WTC11 (cell line): ENCODE data around the gene PPP2R3A.

Experiments
- AFF4 ChIP-seq: sonication (generic); formaldehyde crosslinking; IDR thresholded peaks from 2 replicates; pipeline ENCODE4 v1.8.1; 2023; ENCODE audit warnings: mild to moderate bottlenecking, missing genetic modification reagents, borderline replicate concordance
- CBFB ChIP-seq: sonication (generic); formaldehyde crosslinking; IDR thresholded peaks from 2 replicates; pipeline ENCODE4 v1.8.1; 2022; ENCODE audit warnings: mild to moderate bottlenecking, low read depth, missing genetic modification reagents
- CREB1 ChIP-seq: sonication (generic); formaldehyde crosslinking; IDR thresholded peaks from 2 replicates; pipeline ENCODE4 v1.8.0; 2023; ENCODE audit warnings: mild to moderate bottlenecking, missing genetic modification reagents
- CTCF ChIP-seq: fragments of 200-600 bp; IDR thresholded peaks from 2 replicates; pipeline ENCODE4 v1.8.0; 2022; ENCODE audit warnings: antibody characterized with exemption
- ELF4 ChIP-seq: sonication (generic); formaldehyde crosslinking; IDR thresholded peaks from 2 replicates; pipeline ENCODE4 v1.8.1; 2022; ENCODE audit warnings: low read depth, mild to moderate bottlenecking, moderate library complexity, missing genetic modification reagents
- EMX1 ChIP-seq: fragments of 250-450 bp; sonication (Bioruptor Pico); IDR thresholded peaks from 2 replicates; pipeline ENCODE4 v1.8.0; 2021; ENCODE audit warnings: mild to moderate bottlenecking
- FOXP1 ChIP-seq: sonication (generic); formaldehyde crosslinking; IDR thresholded peaks from 2 replicates; pipeline ENCODE4 v1.8.0; 2022; ENCODE audit warnings: missing genetic modification reagents, mild to moderate bottlenecking, moderate library complexity, borderline replicate concordance
- JUN ChIP-seq: sonication (generic); formaldehyde crosslinking; IDR thresholded peaks from 2 replicates; pipeline ENCODE4 v1.8.0; 2023; ENCODE audit warnings: mild to moderate bottlenecking, missing genetic modification reagents
- NR3C1 ChIP-seq: sonication (generic); formaldehyde crosslinking; conservative IDR thresholded peaks from 2 replicates; pipeline ENCODE4 v1.8.1; 2023; ENCODE audit warnings: low read depth, mild to moderate bottlenecking, missing genetic modification reagents
- USF2 ChIP-seq: sonication (generic); formaldehyde crosslinking; IDR thresholded peaks from 2 replicates; pipeline ENCODE4 v1.8.1; 2023; ENCODE audit warnings: mild to moderate bottlenecking, missing genetic modification reagents, moderate library complexity
- ZMAT4 ChIP-seq: fragments of 250-450 bp; sonication (Bioruptor Pico); IDR thresholded peaks from 2 replicates; pipeline ENCODE4 v1.9.0; 2021; ENCODE audit warnings: mild to moderate bottlenecking
- ZNF121 ChIP-seq: sonication (generic); formaldehyde crosslinking; IDR thresholded peaks from 2 replicates; pipeline ENCODE4 v1.8.0; 2023; ENCODE audit warnings: missing genetic modification reagents
- ZNF232 ChIP-seq: sonication (generic); formaldehyde crosslinking; IDR thresholded peaks from 2 replicates; pipeline ENCODE4 v1.8.0; 2022; ENCODE audit warnings: mild to moderate bottlenecking, missing genetic modification reagents
- ZNF423 ChIP-seq: fragments of 250-450 bp; sonication (Bioruptor Pico); IDR thresholded peaks from 2 replicates; pipeline ENCODE4 v2.1.2; 2022; ENCODE audit warnings: mild to moderate bottlenecking, moderate library complexity

GRCh38 chr3:136021803-136022202, 56.3 kb downstream of the PPP2R3A start:
- TF ChIP-seq CTCF (no peak), ZMAT4 (CRISPR knock-in tag) (no peak), ELF4 (CRISPR knock-in tag) (no peak), ZNF423 (CRISPR knock-in tag) (no peak), ZNF232 (CRISPR knock-in tag) (no peak), USF2 (CRISPR knock-in tag) (no peak), JUN (CRISPR knock-in tag) (no peak), CREB1 (CRISPR knock-in tag) (no peak), EMX1 (CRISPR knock-in tag) (no peak), ZNF121 (CRISPR knock-in tag) (no peak), NR3C1 (CRISPR knock-in tag) (no peak), CBFB (CRISPR knock-in tag) (no peak), AFF4 (CRISPR knock-in tag) (no peak), FOXP1 (no peak)
